HG02970 (cell line): ENCODE data around the gene STK17A.
"Not testable (repeated sequence)": the region's sequence is repeated elsewhere in the genome, so short reads cannot be mapped to it uniquely, and the experiment has no call there.

Source experiments
- ATAC-seq: cut with Tn5 transposase; IDR thresholded peaks from one replicate; pipeline ENCODE4 v1.9.1; 2021; ENCODE audit warnings: mild to moderate bottlenecking, moderate library complexity, moderate number of reproducible peaks; ENCODE audit not compliant: unreplicated experiment, low FRiP score

Gene STK17A

DNA sequence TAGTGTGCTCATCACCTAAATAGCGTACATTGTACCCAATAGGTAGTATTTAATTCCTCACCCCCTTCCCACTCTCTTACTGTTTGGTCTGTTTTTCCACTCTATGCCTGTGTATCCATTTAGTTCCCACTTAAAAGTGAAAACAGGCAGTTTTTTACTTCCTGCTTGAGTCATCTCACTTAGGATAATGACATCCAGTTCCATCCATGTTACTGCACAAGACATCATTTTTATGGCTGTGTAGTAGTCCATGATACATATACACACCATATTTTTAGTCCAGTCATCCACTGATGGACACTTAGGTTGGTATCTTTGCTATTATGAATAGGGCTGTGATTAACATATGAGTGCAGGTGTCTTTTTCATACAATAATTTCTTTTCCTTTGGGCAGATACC, 10.1 kb downstream of the STK17A start:
- no peak for ATAC-seq

DNA sequence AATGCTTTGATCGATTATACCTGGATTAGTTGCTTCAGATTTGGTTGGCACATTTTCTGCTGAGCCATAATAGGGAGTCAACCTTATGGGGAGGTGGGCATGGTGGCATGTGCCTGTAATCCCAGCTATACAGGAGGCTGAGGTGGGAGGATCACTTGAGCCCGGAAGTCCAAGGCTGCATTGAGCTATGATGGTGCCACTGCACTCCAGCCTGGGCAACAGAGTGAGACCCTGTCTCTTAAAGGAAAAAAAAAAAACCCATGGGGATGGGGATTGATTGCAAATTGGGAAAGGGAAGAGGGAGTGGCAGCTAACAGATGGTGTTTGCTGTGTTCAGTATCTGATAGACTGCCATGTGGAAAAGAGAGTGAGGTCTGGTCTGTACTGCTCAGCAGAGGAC, 11.1 kb downstream of the STK17A start:
- no peak for ATAC-seq

DNA sequence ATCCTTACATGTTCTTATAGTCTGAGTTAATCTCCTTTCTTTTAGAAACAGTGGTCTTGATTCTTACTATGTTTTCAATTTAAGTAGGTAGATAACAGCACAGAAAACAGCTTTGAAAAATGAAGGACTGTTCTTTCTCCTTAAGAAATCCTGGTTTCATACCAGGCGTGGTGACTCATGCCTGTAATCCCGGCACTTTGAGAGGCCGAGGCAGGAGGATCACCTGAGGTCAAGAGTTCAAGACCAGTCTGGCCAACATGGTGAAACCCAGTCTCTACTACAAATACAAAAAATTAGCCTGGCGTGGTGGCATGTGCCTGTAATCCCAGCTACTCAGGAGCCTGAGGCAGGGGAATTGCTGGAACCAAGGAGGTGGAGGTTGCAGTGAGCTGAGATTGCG, 13.5 kb downstream of the STK17A start:
- ATAC-seq: not testable (repeated sequence)

DNA sequence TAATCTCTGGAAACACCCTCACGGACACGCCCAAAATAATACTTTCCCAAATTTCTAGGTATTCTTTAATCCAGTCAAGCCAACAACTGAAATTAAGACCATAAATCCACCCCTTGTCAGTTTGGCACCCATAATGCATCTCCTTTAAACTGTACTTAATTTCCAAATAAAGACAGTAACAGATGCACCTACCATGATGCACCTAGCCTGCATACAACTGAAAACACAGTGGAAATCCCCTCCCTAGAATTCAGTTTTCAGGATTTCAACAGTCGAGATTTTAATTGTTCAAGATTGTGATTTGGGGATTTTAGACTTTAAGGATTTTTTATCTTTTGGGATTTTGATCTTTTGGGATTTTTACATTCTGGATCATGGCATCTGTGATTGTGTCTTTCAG, 17.1 kb downstream of the STK17A start:
- ATAC-seq: no peak

DNA sequence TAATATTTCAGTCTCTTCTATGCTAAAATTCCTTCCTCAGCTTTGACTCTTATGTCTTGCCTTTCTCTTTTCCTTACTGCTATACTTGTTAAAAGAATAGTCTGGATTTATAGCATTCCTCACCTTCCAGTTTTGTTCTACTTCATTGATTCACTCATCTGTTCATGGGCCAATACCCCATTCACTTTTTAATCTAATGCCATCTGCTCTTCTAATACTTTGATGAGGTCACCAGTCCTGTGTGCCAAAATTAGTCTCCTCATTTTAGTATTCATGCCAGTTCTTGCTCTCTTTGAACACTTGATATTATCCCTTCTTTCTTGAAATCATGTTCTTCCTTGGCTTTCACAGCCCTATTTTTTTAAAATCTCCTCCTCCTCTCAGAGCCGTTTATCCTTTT, 19.3 kb downstream of the STK17A start:
- no peak for ATAC-seq

DNA sequence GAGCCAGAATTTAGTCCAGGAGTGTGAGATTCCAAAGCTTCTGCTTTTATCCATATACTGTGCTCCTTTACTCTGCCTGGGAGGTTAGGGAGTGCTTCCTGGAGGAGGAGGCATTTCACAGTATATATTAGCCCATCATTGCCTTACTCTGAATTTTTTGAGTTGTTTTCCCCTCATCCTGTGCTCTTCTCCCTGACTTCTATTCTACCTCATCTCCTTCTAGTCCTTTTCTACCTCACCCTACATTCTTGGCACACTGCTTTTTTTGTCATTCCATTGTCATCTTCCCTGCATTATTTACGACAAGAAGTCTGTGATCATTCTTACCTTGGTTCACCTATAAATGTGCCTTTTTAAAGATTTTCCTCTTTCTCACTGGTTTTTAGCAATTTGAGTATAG, 21.3 kb downstream of the STK17A start:
- ATAC-seq: no peak

DNA sequence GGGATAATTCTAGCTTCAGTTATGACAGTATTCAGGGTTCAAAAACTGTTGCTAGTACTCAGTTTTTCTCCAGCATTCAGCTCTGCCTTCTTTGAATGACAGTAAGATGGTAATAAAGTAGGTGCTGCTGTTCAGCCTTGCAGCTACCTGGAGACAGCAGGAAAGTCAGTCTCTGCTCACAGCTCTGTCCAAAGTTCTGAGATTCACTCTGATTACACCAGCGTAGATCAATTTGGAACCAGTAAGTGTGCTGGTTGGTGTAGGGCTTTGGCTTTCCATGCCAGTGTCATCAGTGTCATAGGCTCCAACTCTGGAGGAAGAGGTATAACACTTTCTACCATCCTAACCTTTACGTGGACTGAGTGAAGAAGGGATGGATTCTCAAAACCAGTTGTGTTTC, 26.2 kb downstream of the STK17A start:
- ATAC-seq: no peak

DNA sequence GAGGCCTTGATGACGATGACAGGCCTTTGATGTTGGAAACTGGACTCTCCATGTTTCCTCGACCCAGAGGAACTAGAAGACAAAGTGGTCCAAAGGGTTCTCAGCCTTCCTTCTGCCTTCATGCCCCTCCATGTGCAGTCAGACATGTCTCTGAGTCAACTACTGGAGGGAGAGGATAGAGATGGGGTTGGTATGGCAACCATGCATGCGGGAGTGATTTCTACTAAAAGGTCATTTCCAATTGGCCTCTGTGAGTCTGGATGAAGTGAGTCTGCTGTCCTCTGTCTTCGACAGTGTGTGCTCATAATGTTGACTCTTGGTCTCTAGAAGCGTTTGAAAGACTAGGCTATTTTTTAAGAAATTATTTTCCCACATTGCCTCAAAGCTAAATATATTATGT, 29.2 kb downstream of the STK17A start:
- no peak for ATAC-seq

DNA sequence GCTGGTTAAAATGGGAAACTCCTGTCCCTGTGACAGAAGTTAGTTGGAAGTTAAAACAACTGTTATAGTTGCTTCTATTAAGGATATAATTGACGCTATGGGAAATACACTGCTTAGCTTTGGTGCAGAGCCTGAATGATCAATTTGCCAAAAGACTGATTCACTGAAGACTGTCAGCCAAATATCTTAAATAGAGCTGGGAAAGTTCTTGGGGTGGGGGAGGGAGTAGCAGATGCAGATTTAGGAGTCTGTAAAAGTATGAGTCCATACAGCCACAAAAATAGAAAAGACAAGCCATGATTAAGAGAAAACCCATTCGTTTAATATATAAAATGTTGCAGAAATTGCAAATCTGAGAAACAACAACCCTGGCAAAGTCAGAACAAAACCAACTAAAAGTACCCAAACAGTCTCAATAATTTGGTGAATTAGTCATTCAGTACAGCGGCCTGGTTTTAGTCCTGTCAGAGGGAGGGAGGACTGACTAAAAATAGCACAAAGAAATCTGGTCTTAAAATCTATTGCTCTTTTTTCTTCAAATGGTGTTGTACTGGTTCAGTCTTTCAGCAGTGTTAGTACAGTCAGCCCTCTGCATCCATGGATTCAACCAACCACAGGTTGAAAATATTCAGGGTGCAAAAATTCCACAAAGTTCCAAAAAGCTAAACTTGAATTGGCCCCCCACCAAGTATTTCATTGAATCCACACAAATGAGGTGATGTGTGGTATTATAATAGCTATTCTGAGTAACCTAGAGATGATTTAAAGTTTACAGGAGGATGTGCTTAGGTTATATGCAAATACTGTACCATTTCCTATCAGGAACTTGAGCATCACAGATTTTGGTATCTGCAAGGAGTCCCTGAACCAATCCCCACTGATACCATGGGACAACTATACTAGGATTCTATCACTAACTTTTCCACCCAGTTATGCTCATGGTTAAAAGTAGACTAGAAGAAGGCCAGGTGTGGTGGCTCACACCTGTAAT, 30.0 kb downstream of the STK17A start:
- no peak for ATAC-seq

DNA sequence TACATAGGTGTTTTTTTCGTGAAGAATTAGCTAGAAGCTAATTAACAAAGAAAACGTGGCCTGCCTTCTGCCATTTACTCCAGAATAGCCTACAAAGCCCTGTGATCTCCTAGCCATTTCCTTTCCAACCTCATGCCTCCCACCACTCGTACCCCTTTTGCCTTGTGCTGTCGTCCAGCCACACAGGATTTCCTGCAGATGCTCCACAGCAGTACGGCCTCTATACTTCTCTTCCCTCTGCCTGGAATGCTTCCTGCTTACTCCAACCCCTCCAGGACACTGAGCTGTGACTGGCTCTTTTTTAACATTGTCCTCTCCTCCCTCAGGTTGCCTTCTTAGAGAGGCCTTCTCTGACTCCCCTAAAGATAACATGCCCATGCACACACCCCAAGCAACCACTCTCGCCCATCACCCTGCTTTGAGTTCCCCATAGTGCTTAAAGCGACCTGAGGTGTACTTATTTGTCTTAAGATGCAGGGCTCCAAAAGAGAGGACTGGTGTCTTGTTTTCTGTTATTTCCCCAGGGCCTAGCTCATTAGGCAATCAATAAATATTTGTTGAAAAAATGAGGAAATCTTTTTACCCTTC, 32.7 kb downstream of the STK17A start:
- ATAC-seq: no peak

DNA sequence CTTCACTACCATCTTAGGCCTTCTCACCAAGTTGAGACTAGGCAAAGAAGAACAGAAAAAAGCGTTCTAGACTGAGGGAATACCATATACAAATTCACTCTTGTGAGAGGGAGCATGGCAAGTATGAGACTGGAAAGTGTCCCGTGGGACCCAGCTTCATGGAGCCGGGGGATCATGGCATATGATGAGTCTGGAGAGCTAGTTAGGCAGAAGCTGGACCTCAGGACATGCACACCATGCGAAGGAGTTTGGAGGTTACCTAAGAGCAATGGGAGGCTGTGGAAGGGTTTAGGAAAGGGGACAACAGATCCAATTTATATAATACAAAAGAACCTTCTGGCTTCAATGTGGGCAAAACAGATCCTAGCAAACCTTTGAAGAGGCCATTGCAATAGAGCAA, 34.1 kb downstream of the STK17A start:
- ATAC-seq: no peak

DNA sequence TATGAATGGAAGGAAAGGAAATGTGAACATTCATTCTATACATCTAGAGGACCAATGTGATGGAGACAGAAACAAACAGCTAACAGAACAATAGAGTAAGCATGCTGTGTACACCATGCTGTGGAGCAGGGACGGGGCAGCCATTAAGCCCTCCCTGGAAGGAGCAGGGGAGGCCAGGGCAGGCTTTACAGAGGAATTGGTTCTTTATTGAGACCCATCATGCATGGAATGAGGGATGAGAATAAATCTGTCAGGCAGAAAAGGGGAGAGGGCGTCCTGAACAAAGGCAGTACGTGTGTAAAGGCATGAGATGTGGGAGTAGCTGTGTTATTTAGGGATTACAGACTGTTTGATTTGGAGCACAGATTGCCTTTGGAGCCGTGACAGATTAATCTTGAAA, 35.2 kb downstream of the STK17A start:
- ATAC-seq: no peak

DNA sequence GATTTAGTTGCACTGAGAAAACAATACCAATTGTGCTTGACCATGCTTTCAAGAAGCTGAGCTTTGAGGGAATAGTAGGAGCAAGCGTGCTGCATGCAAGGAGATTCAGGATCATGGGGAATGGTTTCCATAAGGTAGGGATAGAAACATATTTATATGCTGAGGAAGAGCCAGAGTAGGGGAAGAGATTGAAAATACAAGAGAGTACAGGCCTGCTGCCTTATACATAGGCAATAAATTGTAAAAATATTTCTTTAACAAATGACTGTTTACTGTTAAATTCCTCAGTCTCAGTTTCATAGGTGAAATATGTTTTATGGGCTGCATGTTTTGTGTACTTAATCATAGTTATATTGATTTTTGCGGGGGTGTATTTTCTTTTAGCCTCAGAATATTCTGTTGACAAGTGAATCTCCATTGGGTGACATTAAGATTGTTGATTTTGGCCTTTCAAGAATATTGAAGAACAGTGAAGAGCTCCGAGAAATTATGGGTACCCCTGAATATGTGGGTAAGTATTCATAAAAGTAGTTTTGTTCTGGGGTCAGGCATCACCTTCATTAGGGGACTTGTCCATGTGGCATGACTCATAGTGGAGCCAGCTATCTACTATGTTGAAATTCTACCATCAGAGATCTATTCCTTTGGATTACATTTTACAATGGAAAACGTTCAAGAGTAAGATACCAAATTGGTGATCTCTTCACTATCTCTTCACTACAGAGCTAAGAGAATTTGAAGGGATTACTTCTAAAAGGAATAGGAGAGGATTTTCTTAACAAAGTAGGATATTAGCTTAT, 36.5 kb downstream of the STK17A start:
- no peak for ATAC-seq

DNA sequence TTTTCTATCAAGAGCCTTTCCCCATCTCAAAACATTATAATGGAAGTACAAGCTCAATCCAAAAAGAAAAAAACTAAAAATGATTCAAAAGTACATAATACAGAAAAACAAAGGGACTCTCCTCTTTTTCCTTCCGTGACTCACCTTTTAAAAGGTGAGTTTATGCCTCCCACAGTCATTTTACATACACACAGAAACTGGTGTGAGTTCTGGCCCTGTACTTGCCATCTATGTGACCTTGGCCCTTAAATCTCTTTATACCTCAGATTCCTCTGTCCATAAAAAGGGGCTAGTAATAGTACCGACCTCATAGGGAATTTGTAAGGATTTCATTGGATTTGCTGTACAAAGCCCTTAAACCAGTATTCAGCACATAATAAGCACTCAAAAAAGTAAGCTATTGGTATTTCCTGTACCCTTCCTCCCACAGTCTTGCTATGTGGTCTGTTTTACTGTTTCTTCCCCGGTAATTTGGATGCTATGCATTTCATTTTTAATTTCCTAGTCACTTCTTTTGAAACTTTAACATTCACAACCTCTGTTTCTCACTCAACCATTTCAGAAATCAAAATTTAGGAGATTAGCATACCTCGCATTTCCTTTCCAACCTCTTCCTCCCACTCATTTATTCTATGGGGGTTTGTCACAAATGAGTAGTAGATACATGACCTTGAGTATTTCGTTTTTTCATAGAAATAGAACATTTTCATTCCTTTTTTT, 39.0 kb downstream of the STK17A start:
- no peak for ATAC-seq

DNA sequence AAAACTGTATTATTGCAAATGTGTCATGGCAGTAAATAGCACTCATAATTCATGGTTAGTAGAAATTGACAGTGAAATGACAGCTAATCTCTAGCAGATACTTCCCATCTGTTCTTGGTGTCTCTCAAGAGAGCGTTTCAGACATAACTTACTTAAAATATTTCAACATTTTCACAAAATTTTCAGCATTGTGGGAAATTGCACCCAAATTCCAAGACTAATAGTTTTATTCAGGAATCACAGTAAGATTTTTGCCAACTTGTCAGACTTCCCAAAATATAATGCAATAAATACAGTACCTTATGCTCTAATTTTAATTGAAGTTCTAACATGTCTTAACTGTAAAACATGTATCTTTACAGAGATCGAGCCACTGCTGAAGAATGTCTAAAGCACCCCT, 41.2 kb downstream of the STK17A start:
- ATAC-seq: no peak

DNA sequence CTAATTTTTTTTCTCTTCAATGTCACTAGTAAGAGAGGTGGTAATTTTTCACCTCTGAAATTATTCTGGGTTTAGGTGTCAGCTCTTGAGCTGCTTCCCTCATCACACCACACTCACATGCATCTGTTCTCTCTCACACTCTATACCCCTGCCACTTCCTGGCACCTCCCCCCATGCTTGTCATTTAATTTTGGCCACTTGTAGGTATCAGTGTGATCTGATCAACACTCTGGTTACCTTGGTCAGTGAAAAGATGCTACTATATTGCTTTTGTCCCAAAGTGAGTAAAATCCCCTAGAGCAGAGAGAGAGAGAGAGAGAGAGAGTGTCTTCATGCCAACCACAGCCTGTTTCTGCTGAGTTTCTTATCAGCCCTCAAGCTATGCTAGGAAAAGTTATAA, 42.5 kb downstream of the STK17A start:
- no peak for ATAC-seq

DNA sequence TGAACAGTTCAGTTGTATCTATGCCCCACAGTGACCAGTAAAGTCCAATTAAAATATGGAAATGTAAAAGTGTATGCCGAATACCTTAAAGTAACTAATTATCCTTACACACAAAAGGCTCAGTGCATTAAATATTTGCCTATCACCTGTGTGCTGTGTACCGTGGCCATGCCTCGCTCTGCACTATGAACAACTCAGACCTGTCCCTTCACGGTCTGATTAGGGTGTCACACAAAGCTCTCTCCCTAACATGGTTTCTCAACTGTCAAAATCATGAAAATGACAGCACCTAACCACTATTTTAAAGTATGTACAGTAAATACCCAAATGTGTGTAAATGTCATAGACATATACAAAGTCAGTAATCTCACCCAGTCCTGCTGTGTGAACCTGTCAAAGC, 43.1 kb downstream of the STK17A start:
- ATAC-seq: no peak

DNA sequence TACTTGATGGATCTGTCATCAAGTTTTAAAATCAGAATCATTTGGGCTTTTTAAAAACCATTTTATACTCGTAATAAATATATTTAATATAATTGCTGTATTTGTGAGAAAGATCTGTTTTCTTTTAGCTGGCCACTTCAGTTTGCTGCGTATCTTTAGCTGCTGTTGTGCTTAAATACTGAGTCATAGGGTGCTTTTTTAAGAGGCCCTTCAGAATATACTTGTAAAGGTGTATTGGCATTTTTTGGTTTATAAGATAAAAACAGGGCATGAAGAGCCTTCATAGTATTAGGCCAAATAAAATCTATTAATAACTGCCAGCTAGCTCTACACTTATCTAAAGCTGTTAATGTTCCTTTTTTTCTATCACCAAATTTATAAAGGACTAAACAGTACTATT, 43.8 kb downstream of the STK17A start:
- no peak for ATAC-seq

DNA sequence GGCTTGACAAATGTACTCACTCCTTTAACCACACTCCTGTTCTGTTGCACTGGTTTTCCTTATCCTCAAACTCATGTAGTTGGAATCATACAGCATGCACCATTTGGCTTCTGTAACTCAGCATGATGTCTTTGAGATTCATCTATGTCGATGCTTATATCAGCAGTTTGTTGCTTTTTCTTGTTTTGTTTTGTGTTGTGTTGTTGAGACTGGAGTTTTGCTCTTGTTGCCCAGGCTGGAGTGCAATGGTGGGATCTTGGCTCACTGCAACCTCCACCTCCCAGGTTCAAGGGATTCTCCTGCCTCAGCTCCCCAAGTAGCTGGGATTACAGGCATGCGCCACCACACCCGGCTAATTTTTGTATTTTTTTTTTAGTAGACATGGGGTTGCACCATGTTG, 44.9 kb downstream of the STK17A start:
- ATAC-seq: not testable (repeated sequence)

DNA sequence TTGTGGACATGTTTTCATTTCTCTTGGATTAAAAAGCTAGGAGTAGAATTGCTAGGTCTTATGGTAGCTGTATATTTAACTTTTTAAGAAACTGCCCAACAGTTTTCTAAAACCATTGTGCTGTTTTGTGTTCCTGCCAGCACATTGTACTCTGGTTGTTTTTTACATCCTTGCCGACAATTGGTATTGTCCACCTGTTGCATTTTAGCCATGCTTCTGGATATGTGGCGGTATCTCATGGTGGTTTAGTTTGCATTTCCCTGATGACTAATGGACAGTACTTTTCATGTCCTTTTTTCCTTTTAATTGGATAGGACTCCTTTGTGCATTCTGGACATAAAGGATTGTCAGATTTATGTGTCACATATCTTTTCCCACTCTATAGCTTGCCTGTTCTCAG, 45.5 kb downstream of the STK17A start:
- no peak for ATAC-seq

DNA sequence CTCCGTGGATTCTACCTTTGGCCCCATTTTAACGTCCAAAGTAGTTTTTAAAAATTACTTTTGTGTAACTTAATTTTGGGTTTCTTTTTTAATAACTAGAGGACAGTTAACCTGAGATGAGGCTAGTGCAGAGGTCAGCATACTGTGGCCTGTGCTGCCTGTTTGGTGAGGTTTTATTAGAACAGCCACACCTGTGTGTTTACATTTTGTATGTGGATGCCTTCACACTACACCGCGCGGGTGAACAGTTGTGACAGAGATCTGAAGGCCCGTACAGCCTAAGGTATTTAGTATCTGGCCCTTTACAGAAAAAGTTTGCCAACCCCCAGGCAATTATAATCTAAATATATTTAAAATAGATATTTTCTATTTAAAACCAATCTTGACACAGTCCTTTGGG, 46.9 kb downstream of the STK17A start:
- no peak for ATAC-seq
